Measurements from ENCODE around the gene CIB2.

The CIB2 gene

GRCh38 chr15:78054966-78055365 is 76.3 kb downstream of the CIB2 start:
- Histone ChIP-seq H3K4me1 (ENCODE audit: control insufficient read depth, insufficient read depth, low read length) (peaks cover 3% of the 10 kb centered on the region), H3K4me3 (ENCODE audit: low read length) (no peak overlapping the region), H3K27ac (ENCODE audit: low read length) (no peak overlapping the region), H3K36me3 (ENCODE audit: control insufficient read depth, insufficient read depth, low read length) (no peaks in the 10 kb centered on the region), H3K9me3 (ENCODE audit: control insufficient read depth, insufficient read depth, low read length) (no peaks in the 10 kb centered on the region), H3K27me3 (ENCODE audit: control insufficient read depth, insufficient read depth, low read length) (no peaks in the 10 kb centered on the region)
- DNase-seq (ENCODE audit: low read depth, low spot score): no peak
- WGBS (ENCODE audit: insufficient coverage, insufficient read length): no CpG with 5 or more reads among the region's 1 CpG
